ENCODE measurements around the gene BBS9. TPM values are rescaled to one million over a fixed set of nuclear protein-coding genes. Genes with fewer than 3 reads are reported as not detected.
A peak's percentile ranks its signal among the peaks of the same experiment; 100 is the strongest.

Gene BBS9
- total RNA-seq, 1 donor from 2014 or later, result 19.6 TPM

DNA sequence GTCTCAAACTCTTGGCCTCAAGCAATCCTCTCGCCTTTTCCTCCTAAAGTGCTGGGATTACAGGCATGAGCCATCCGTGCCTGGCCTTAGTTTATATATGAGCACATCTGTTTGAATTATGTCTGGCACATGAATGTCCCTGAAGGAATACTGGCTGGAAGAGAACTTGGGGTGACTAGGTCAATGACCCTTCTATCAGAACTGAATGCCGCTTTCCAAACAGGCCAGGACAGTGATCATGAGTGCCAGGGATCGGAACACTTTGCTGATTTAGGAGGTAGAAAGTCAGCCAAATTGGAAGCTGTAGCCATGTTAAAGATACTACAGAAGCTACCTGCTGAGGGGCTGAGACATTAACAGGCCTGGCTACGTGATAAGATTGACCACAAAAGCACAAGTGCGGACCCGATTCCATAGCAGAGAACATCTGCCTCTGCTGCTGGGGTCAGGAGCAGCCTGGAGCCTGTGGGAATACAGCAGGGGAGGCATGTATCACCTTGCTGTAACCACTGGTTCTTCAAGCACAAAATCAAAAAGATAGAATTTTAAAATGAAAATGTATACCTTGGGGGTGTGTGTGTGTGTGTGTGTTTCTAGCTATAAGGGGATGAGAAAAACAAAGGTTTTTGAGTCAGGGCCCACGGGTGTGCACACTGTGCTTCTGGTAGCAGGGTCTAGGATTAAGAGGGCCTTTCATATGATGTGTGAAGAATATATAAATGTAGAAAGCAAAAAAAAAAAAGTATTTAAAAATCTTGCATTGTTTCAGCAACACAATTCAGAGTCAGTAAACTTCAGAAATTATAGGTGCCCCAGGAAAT lies 293.7 kb downstream of the BBS9 start:
- no peak overlapping the region for H3K27ac ChIP-seq
- no peak overlapping the region for H3K4me3 ChIP-seq

GRCh38 chr7:33423646-33424020 lies 294.3 kb downstream of the BBS9 start:
- ATAC-seq, result no peak

More for the DNA sequence above, 293.7 kb downstream of the BBS9 start:
- no peaks in the 10 kb centered on the region for H3K36me3 ChIP-seq
- H3K9me3 ChIP-seq, result no peaks in the 10 kb centered on the region
- H3K4me1 ChIP-seq, result no peaks in the 10 kb centered on the region
- DNase-seq (no peak), ATAC-seq (no peak)
- intact Hi-C loops (cut with DNase I), result no loop called here
- no peak for TF ChIP-seq CTCF (IDR thresholded peaks at IDR 0.05)
- H3K27me3 ChIP-seq, result no peaks in the 10 kb centered on the region

GRCh38 chr7:33425395-33425794 lies 296.0 kb downstream of the BBS9 start:
- Histone ChIP-seq H3K36me3 (no peaks in the 10 kb centered on the region), H3K27ac (no peak overlapping the region), H3K9me3 (no peaks in the 10 kb centered on the region), H3K4me3 (no peak overlapping the region), H3K4me1 (no peaks in the 10 kb centered on the region), H3K27me3 (no peaks in the 10 kb centered on the region)
- intact Hi-C loops (cut with DNase I), result no loop called here
- peak; percentile 45 for ATAC-seq
- no peak for DNase-seq
- no peak for TF ChIP-seq CTCF (IDR thresholded peaks at IDR 0.05)

More at GRCh38 chr7:33423646-33424020, 294.3 kb downstream of the BBS9 start:
- Histone ChIP-seq H3K4me1 (no peaks in the 10 kb centered on the region), H3K4me3 (no peak overlapping the region), H3K27me3 (no peaks in the 10 kb centered on the region), H3K27ac (no peak overlapping the region), H3K9me3 (no peaks in the 10 kb centered on the region), H3K36me3 (no peaks in the 10 kb centered on the region)
- TF ChIP-seq CTCF (IDR thresholded peaks at IDR 0.05), result peak; percentile 49
- DNase-seq, result no peak
- intact Hi-C loops (cut with DNase I), result no loop called here

- Histone ChIP-seq H3K4me1 (no peaks in the 10 kb centered on the region), H3K27ac (no peak overlapping the region), H3K4me3 (no peak overlapping the region), H3K9me3 (no peaks in the 10 kb centered on the region), H3K27me3 (no peaks in the 10 kb centered on the region), H3K36me3 (no peaks in the 10 kb centered on the region)
- DNase-seq, result no peak
- ATAC-seq, result no peak
- TF ChIP-seq CTCF (IDR thresholded peaks at IDR 0.05), result no peak
- intact Hi-C loops (cut with DNase I), result no loop called here
These were observed 296.7 kb downstream of the BBS9 start for GRCh38 chr7:33425929-33426678.

DNA sequence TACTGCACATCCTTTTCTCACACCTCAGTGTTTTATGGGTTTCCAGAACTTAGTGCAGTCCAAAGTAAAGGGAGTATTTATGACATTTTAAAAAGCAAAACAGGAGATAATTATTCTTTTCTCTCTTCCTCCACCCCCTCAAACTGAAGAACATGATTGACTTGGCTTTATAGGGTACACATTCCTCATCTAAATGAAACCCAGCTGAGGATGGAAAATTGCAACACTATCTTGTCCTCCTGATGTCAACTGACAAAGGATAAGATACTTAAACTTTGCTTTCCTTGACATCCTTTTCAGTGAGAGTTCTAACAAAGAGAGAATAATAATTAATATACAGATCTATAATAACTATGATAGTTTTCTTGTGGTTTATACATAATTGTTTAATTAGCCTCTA lies 299.1 kb downstream of the BBS9 start:
- intact Hi-C loops (cut with DNase I), result no loop called here
- no peaks in the 10 kb centered on the region for H3K9me3 ChIP-seq
- DNase-seq (no peak), ATAC-seq (no peak)
- H3K4me3 ChIP-seq, result no peak overlapping the region
- no peaks in the 10 kb centered on the region for H3K27me3 ChIP-seq
- no peak for TF ChIP-seq CTCF (IDR thresholded peaks at IDR 0.05)
- no peak overlapping the region for H3K27ac ChIP-seq
- H3K4me1 ChIP-seq, result no peaks in the 10 kb centered on the region
- H3K36me3 ChIP-seq, result no peaks in the 10 kb centered on the region
